Endothelial cell of hepatic sinusoid (primary cell): ENCODE data around the gene JAKMIP2.
"Not testable (repeated sequence)": the region's sequence is repeated elsewhere in the genome, so short reads cannot be mapped to it uniquely, and the experiment has no call there.

ENCODE experiments used
- in situ Hi-C: cut with HindIII; loops from 2 replicates; pipeline ENCODE4 v1.10.0; 2017; ENCODE audit warnings: low sequenced_read_pairs

JAKMIP2 gene

DNA sequence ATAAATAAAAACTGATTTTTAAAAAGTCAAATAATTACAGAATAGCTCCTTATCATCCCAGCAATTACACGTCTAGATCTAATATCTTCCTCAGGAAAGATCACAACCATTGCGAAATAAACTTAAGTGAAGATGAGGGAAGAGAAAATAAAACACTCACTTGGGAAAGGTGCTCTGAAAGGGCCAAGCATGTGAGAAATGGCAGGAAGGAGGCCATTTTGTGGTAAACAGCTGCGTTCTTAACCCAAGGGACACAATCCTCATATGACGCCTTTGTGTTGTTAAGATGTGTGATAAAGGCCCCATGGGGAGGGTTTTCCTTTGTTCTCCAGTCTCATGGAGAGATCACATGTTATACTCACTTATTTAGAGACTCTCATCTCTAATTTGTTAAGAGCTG is 32.5 kb downstream of the JAKMIP2 start:
- in situ Hi-C loops = no loop called here

DNA sequence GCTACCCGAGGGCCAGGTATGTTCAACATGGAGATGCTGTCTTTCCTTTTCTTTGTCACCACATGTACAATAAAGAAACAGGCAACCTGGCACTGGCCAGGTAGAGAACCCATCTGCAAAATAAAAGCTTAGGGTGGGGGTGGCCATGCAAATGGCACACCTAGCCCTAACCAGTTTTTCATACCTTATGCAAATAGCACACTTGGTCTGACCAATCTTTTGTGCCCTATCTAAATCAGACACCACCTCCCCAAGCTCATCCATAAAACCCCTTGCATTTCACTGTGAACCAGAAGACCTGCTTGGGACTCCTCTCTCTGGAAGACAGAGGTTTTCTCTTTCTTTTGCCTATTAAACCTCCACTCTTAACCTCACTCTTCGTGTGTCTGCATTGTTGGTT is 33.9 kb downstream of the JAKMIP2 start:
- in situ Hi-C loops = no loop called here

DNA sequence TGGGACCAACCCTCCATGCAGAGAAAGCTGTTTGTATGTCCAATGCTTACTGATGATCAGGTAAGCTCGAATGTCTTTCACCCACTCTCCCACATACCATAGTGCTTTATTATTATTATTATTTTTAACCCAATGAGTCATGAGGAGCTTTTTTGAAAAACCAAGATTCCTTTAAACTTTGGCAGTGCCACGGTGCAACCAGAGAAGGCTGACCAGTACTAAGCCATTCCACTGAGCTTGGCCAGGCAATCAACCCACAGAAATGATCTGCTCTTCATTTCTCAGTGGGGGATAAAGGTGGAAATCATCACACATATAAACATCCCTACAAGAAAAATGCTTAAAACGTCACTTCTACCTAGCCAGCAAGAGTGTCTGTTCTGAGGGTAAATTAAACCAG is 35.5 kb downstream of the JAKMIP2 start:
- in situ Hi-C loops = no loop called here

DNA sequence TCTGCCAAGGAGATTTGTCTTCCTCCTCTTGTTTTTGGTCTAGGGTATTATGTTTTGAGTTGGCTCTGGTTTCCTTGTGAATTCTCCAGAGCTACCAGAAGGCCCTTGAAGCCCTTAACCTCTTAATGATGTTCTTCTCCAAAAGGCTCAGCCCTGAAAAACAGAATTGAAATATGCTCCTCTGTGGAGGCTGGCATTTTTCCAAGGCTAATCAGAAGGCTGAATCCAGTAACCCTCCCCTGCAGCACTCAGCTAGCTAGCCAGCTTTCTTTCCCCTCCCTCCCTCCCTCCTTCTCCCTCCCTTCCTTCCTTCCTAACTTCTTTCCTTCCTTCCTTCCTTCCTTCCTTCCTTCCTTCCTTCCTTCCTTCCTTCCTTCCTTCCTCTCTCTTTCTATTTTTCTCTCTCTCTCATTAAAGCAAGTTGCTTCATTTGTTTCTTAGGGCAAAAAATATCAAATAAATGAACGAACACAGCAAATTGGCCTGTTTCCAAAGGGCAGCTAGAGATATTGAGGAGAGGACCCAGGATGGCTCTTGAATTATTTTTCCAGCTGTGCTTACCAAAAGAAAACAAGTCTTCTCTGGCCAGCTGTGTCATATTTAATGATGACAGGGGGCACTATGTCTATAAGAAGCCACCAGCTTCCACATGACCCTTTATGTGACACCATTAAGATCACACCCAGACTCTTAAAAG is 38.7 kb downstream of the JAKMIP2 start:
- in situ Hi-C loops = no loop called here

DNA sequence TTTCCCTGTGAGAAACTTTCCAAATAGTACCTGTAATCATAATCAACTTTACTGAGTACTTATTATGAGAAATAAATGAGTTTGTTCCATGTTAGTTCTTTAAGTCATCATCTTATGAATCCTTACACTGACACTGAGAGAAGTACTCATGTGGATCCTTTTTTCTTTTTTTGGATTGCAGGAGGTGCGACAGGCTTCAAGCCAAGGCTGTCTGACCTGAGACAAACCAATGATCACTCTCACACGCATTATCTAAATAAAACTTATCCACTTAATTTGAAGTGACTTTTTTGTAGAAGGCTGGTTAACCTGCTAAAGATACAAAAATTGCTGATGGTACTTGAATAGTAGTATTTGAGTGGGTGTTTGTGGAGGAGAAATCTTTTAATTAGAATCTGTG is 39.5 kb downstream of the JAKMIP2 start:
- in situ Hi-C loops = no loop called here

DNA sequence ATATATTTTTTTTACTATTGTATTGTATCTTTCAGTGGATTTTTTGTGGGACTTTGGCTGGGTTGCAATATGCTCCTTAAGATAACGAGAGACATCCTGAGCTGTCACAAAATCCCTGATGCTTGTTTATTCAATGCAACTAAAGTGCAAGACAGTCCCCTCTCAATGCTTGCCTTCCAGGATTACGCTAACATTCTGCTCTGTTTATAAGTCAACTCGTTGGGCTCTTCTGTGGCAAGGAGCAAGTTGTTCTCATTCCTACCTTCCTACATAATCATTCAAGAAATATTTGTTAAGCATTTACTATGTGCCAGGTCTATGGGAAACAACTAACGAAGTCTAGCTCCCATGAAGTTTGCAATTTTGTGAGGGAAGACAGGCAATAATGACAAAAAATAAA is 40.4 kb downstream of the JAKMIP2 start:
- in situ Hi-C loops = no loop called here

DNA sequence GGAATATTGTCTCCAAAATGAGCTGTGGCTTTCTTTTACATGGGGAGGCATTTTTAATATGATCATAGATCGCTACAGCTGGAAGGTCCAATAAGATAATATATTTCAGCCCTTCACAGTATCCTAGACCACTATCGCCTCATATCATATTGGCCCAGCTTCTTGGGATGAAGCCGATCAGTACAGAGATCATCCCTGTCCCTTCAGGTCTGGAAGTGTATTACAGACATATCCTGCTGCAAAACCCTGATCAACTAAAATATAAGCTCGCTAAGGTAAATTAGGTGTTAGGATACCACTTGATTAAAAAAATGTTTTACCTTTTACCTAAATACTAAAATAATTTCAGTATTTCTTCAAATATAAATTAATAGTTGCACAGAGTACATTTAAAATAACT is 41.7 kb downstream of the JAKMIP2 start:
- in situ Hi-C loops = no loop called here

DNA sequence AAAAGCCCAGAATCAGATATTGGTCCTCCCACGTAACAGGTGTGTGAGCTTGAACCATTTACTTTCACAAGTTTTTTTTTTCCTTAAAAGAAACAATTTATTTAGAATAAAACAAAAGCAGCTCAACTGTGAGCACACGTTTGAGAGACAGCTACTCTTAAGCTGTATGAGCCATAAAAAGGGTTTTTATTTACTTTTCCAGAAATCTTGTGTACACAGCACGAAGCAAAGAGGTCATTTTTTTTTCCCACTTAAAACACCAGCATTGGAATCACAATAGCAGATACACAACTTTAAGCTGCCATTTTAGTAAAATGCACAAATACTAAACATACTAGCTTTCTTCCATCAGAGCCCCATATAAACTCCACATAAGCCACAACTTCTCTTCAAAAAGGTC is 44.6 kb downstream of the JAKMIP2 start:
- in situ Hi-C loops = no loop called here

DNA sequence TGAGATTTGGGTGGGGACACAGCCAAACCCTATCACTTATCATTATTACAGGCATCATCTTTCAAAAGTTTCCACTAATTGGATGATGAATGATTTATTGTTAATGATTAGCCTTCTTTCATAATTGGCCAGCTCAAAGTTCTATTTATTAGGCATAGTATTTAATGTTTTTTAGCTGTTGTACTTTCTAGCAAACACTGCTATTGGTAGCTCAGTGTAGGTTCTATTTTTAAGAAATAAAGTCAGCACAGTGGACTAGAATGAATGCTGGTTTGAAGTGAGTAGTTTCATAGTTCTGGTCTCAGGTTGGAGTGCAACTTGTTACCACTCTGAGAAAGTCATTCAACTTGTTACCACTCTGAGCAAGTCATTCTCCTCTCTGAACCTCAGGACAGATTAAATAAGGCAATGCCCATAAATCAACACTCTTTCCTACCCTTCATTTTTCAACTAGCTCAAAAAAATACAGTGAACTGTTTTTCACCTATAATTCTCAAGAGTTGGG is 46.9 kb downstream of the JAKMIP2 start:
- in situ Hi-C loops = no loop called here

DNA sequence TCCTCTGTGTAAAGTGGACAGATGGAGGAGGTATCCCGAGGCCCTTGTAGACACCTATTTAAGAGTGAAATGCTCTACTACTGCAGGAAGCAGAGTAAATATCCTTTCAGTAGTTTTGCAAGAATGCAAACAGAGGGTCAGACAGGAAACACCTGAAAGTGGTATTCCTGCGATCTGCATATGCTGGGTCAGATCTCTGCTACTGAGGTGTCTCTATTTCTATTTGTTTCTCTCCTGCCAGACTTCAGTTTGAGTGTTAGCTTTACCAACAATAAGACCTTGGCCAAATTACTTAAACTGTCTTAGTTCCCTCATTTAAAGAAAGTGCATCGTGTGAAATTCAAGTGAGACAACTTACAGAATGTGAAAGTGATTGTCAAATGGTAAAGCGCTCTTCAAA is 47.6 kb downstream of the JAKMIP2 start:
- in situ Hi-C loops = no loop called here

DNA sequence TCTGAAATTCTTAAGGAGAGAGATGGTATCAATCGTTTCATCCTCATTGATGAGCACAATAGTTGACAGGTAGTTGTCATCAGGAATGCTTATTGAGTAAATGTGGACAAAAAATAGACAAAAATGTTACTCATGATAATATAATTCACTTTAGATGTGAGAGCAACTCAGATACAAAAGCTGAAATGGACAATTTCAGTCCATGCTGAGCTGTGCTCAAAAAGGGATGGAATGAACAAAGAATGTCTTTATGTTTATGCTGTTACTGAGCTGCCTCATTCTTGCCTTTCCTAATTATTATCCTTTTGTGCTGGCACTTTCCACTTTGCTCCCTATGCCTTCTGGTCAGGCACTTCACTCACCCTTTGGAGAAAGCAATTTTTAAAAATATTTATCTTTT is 49.5 kb downstream of the JAKMIP2 start:
- in situ Hi-C loops = no loop called here

DNA sequence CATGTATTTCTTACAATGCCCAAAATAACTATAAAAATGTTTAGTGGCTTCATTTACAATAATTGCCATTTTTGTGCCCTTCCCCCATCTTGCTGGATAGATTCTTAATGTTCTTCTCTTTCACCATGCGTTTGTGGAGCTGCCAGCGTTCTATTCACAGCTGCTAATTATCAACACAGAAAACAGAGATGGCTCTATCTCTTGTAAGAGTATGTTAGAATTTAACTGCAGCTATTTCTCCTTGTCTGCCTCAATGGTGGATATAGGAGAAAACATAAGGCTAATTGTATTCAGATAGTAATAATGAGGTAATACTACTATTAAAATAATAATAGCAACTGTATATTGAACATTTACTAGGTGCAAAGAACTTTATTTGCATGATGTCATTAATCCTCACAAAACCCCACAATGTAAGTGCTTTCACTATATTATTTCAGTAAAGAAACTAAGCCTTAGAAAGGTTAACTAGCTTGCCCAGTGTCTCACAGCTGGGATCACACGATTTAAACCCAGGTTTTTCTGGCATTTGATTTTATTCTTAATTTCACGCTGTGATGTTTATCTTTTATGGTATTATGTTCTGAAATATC is 50.1 kb downstream of the JAKMIP2 start:
- in situ Hi-C loops = no loop called here

DNA sequence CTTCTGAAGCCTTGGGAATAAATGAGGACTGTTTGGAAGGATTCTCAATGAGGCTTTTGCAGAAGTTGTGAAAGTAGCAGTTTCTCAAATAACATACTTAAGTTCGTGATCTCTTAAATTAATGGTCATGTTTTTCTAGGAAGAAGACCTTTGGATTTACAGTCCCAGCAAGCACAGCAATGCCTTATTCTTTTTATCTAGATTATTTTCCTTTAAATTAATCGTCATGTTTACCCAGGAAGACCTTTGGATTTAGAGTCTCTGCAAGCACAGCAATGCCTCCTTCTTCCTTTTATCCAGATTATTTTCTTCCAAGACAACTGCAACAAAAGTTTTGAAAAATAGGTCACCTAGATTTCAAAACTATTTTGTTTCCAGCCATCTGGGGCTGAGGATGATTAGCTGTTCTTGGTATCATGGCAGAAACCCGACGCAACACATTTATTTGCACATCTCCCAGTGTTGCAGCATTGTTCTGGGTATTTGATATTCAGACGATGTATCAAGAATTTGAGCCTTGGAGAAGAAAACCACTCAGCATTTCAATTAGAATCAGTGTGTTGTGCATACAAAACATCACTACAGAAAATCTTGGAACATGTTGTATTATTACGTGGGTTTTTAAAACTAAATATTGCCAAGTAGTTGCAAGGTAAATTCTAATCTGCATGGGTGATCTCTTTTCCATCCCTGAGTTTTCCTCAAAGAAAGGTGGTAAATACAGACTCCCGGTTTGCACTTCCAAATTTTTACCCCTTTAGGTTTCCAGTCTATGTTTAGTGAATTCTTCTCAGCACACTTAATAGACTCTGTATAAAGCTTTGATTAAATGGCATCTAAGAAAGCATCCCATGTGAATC is 50.9 kb downstream of the JAKMIP2 start:
- in situ Hi-C loops = no loop called here

DNA sequence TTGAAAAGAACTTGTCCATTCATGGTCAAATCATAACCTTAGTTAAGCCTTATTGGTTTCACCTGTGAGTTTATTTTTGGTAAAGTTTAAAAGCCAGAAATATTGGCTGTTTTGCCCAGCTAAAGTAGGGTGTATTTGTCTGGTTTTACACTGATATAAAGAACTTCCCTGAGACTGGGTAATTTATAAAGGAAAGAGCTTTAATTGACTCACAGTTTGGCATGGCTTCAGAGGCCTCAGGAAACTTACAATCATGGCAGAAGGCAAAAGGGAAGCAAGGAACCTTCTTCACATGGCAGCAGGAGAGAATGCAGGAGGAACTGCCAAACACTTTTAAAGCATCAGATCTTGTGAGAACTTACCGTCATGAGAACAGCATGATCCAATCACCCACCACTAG is 55.3 kb downstream of the JAKMIP2 start:
- in situ Hi-C loops = loop anchor here (5.0 kb wide), 1 partner anchor 45 kb away; no protein-coding TSS in a partner anchor

DNA sequence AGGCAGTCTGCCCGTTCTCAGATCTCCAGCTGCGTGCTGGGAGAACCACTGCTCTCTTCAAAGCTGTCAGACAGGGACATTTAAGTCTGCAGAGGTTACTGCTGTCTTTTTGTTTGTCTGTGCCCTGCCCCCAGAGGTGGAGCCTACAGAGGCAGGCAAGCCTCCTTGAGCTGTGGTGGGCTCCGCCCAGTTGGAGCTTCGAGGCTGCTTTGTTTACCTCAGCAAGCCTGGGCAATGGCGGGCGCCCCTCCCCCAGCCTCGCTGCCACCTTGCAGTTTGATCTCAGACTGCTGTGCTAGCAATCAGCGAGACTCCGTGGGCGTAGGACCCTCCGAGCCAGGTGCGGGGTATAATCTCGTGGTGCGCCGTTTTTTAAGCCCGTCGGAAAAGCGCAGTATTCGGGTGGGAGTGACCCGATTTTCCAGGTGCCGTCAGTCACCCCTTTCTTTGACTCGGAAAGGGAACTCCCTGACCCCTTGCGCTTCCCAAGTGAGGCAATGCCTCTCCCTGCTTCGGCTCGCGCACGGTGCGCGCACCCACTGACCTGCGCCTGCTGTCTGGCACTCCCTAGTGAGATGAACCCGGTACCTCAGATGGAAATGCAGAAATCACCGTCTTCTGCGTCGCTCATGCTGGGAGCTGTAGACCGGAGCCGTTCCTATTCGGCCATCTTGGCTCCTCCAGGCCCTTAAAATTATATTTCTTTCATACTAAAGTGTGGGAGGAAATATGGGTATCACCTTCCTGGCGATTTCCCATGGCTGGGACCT is 61.2 kb downstream of the JAKMIP2 start:
- in situ Hi-C loops = not testable (repeated sequence)

DNA sequence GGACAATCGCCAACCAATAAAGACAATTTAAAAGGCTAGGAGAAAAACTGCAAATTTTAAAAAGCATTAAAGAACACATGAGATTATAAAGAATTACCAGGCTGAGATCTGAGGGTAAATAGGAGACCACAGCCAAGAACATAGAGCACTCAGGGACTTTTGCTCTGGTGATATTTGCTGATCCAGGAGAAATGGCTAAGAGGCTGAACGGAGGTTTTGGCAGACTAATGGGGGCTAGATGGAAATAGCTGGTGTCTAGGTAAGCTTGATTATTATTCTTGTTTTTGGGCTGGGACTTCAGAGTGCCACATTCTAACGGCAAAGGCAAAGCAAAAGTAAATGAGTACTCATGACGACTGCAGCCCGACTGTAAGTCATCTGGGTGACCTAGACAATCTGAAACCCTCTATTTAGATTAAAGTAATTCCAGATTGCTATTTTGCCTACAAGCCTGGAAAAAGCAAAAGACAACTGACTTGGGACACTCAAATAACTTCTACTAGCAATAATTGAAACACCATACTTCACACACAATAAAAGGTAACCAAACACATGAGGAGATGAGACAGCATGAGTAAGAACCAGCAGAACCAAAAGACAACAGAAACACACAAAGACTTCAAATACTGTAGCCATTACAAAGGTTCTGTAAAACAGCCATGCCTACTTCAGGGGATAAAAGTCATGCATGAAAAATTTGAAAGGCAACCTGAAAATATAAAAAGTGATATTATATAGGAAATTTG is 68.8 kb downstream of the JAKMIP2 start:
- in situ Hi-C loops = no loop called here

DNA sequence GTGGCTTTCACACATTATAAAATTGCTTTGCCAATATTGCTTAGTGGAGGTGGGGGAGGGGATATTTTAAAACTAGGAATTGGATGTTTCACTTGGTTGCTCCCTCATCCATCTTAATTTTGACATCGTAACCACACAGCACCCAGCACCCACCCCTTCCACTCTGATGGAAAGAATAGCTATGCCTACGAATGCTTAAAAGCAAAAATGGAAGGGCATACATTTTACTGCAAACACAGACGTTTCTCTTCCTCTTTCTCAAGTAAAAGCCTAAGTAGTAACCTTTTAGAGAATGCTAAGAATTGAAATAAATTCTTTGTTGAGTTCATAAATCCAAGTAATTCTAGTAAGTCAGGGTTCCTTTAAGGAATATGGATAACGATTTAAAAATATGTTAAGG is 69.9 kb downstream of the JAKMIP2 start:
- in situ Hi-C loops = no loop called here

DNA sequence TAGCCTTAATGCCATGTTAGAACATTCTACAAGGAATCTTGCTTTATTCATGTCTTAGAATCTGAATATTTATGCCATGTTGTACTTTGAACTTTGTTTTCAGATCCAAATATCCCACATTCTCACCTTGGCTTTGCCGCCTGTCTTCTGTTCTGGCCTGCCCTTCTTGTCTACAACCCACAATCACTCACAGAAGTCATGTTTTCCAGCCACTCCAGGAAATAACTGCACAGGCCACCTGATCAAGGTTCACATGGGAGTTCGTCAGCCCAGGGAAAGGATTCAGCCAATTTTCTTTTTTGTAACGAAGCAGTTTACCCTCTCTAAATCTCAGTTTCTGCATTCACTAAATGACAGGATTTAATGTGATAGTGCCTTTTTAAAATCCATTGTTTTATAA is 70.5 kb downstream of the JAKMIP2 start:
- in situ Hi-C loops = no loop called here

DNA sequence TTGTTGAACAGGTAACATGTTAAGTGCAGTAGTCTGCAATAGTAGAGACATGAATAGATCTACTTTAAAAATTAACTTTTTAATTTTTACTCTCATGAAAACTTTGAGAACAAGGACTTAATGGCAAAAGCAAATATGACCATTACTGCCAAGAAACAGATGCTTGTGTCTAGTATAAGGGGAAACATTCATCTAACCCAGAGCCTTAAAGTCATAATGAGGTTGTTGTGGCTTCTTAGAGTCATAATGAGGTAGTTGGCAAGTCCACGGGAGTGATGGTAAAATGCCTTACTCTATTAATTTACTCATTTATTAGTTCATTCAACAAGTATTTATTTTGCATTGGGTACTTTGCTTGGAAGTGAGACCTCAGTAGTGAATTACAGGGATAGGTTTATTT is 71.5 kb downstream of the JAKMIP2 start:
- in situ Hi-C loops = no loop called here

DNA sequence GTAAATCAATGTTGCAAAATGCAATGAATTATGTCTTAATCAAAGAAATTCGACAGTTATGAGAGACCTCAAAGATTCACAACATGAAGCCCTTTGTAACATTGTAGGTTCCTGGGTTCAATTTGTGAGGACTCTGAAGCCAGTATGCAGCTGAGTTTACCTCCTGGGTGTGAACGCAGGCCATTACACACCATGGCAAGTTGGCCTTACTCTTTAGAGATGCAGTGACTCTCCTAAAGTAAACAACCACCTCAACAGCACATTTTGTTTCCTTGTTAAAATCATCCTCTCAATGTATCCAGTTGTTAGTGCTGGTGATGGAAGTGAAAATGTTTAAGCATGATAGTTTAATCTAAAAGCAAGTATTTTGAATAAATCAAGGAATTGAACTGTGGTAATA is 73.8 kb downstream of the JAKMIP2 start:
- in situ Hi-C loops = no loop called here
